HG03135 (cell line): ENCODE data around the gene EVC.
"Not testable (repeated sequence)": the region's sequence is repeated elsewhere in the genome, so short reads cannot be mapped to it uniquely, and the experiment has no call there.

Experiments used
- ATAC-seq: cut with Tn5 transposase; IDR thresholded peaks from one replicate; pipeline ENCODE4 v1.9.1; 2021; ENCODE audit warnings: mild to moderate bottlenecking, moderate library complexity; ENCODE audit not compliant: unreplicated experiment

Gene EVC

GRCh38 chr4:5809216-5809776 lies 98.3 kb downstream of the EVC start:
- ATAC-seq = no peak

- no peak for ATAC-seq
Observed at GRCh38 chr4:5810151-5810550, 99.2 kb downstream of the EVC start.

DNA sequence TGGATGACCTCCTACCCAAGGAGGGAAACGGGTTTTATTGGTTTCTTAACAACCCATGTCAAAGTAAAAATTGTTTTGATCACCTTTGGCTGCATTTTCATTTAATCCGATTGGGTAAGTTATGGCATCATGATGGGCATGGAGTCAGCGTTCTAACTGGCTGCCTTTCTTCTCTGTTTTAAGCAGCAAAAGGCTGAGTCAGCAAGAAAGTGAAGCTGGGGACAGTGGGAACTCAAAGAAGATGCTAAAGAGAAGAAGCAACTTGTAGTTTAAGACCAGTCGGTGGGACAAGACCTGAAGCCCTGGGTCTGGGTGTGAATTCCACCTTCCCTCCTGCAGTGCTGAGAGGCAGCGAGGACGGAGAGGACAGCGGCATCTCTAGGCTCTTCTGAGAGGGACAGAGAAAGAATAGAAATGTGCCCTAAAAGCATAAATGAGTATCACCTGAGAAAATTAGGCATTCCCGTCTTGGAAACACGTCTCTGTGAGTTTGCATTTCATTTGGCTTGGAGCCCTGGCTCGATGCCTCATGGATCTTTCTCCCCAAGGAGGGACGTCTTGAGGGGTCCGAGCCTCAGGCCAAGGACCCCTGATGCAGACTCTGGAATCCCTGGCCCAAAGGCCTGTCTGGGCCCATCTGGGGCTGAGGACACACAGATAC lies 99.9 kb downstream of the EVC start:
- ATAC-seq = no peak

DNA sequence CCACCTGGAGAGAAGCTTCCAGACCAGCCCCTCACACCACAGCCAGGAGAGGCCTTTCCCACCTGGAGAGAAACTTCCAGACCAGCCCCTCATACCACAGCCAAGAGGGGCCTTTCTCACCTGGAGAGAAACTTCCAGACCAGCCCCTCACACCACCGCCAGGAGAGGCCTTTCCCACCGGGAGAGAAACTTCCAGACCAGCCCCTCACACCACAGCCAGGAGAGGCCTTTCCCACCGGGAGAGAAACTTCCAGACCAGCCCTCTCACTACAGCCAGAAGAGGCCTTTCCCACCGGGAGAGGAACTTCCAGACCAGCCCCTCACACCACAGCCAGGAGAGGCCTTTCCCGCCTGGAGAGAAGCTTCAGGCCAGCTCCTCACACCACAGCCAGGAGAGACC lies 101.1 kb downstream of the EVC start:
- ATAC-seq = not testable (repeated sequence)

GRCh38 chr4:5812506-5813229 lies 101.7 kb downstream of the EVC start:
- no peak for ATAC-seq

DNA sequence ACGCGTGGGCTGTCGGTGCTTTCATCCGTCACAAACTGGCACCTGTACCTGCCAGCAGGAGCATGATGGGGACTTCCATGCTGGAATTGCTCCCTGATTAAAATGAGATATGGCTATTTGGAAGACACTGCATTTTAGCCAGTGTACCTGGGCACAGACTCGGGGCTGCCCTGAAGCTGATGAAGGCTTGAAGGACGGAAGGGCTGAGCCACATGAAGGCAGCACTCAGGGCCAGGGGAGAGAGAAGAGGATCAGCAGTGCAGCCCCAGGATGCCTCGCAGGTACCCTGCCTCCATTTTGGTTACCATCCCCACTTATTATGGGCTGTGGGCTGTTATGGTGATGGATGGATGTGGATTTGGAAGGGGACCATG lies 102.9 kb downstream of the EVC start:
- no peak for ATAC-seq

DNA sequence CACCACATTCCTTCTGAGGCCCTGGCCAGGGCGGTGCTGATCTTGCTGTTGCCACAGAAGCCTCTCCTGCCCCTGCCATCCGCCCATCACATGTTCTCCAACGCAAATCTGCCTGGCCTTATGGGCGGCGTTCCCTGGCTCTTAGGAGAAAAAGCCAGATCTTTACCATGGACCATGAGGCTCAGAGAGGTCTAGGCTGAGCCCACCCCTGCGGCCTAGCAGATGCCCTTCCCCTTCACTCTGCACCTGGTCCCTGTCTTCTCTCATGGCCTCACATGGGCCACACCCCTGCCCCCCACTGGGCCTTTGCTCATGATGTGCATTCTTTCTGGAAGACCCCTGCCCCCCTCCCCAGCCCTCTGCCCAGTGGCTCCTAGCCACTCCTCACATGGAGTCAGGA lies 103.4 kb downstream of the EVC start:
- ATAC-seq = no peak

DNA sequence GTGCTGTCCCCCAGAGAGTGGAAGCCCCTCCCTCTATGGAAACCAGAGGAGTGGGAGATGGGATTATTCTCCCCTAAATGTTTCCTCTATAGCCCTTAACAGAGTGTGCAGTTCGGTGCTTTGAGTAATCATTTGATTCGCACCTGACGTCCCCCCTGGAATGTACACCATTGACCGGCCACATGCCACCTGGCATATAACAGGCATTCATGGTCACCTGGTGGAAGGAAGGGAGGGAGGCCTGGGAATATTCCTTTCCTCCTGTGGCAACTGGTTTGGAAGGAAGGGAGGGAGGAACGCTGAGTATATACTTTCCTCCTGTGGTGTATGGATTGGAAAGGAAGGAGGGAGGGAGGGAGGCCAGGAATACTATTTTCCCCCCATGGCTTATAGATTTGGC lies 104.6 kb downstream of the EVC start:
- ATAC-seq = no peak

GRCh38 chr4:5816101-5816500 lies 105.1 kb downstream of the EVC start:
- ATAC-seq = no peak

DNA sequence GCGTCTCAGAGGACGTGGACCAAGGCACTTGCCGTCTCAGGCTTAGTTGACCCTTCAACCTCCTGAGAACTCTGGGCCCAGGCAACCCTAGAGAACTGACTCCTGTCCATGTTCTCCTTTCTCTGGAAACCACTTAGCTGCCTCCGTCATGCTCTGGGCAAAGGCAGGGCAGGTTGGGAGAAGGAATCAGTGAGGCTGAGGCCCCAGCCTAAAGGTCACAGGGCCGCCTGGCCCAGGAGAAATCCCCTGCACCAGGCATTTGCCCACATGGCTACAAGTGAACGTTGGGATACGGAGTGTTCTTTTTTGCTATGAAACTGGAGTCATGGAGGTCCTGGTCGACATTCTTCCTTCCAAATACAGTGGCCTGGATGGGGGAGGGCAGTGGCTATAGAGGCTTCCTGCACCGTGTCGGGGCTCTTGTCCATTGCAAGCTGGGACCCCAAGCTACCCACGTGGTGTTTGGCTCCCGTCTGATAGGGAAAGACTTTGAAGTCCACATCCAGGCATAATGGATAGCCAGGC lies 105.9 kb downstream of the EVC start:
- no peak for ATAC-seq

- ATAC-seq = no peak
Observed at GRCh38 chr4:5821665-5822358, 110.8 kb downstream of the EVC start.

GRCh38 chr4:5822619-5823018 lies 111.6 kb downstream of the EVC start:
- ATAC-seq = no peak

- no peak for ATAC-seq
Observed at GRCh38 chr4:5823542-5824211, 112.7 kb downstream of the EVC start.

DNA sequence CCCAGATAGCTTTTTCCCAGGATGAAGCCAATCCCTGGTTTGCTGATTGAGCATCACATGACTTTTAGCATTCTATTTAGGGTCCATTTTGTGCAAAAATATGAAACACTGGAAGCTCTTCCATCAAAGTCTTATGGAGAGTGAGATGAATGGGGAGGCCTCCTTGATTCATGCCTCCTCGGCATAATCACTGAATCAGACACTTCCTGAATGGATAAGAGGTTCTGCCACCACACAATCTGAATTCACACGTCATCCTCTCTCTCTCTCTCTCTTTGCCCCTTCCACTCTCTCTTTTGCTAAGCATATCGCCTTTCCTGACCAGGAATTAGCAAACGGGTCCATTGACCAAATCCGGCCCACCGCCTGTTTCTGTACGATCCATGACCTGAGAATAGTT lies 113.2 kb downstream of the EVC start:
- no peak for ATAC-seq

DNA sequence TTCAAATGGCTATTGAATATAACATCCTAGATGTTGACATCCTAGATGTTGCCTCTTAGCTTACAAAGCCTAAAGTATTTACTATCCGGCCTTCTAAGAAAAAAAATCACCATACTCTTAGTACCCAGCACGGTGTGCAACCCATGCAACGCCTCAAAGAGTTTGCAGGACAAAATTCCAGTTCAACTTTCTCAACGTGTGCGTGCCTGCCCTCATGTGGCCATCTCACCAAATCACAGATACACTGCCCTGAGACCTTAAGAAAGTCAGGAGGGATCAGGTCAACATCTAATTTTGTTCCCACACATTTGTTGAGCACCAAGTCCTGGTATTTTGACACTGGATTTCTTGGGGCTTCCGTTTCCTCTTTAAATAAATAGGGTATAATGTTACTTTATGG lies 113.6 kb downstream of the EVC start:
- ATAC-seq = no peak

- no peak for ATAC-seq
Observed at GRCh38 chr4:5825321-5826041, 114.5 kb downstream of the EVC start.

DNA sequence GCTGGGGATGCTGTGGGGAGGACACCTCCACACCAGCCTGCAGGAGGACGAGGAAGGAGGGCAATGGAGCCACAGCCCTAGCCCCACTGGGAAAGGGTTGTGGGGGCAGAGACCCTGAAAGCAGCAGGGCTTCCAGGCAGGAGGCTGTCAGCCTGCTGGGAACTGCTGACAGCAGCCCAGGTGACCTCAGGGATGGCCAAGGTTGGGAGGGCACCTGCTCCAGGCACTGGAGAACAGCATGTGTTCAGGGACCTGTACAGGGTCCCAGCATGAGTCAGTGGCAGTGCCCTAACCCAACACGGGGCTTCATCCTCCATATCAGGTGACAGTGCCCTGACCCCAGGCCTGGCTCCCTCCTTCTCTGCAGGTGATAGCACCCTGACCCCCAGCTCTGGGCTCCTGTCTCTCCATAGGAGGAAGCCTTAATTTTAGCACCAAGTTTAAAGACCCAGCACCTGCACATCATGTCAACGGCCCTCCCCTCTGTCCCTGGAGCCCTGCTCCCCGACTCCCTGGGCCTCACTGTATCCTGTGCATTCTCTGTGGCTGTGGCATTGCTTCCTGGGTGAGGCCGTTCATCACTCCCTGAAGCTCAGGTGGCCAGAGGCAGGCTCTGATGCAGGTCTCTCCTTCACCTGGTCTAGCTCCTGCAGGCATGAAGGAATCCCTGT lies 115.6 kb downstream of the EVC start:
- ATAC-seq = no peak

DNA sequence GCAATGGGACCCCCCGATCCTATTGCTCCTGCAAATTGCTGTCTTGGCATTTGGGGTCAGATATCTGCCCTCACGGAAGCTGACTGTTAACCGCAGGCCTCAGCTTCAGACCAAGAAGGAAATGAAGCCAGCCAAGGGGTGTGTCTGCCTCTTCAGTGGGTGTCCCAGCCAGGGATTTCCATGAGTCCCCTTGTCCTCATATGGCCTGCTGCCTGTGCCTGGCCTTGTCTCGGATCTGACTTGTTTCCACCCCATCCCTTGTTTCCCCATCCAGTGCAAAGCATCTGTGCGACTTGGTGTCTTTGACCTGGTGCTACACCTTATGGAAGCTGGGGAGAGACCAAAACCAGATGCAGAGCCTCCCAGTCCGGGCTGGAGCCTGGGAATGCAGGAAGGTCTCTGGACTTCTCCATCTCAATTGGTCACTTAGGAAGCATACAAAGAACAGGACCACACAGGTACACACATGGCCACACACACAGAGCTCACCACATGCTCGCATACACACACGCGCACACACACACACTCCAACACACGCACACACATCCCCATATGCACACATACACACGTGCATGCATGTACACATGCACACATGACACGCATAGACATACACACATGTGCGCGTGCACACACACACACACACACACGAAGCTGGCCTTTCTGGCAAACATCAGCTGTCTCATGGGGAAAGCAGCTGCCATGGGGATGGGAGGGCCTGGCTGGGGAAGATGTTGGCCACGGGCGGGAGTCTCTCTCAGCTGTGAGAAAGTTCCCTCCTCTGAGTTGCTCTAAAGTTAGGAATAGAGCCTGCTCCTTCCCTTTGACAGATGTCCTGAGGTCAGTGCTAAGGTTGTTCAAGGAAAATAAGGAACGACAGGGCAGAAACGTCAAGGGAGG lies 116.4 kb downstream of the EVC start:
- ATAC-seq = no peak

GRCh38 chr4:5828005-5828391 lies 117.0 kb downstream of the EVC start:
- ATAC-seq = no peak
